WTC11 (cell line): Measurements from ENCODE around the gene ACAD9.

Experiments used
- IRF2 ChIP-seq: sonication (generic); formaldehyde crosslinking; IDR thresholded peaks from 2 replicates; pipeline ENCODE4 v1.8.0; 2022; ENCODE audit warnings: low read depth, missing genetic modification reagents, borderline replicate concordance
- SMAD4 ChIP-seq: sonication (generic); formaldehyde crosslinking; IDR thresholded peaks from 2 replicates; pipeline ENCODE4 v1.8.0; 2022; ENCODE audit warnings: mild to moderate bottlenecking, missing genetic modification reagents
- SP1 ChIP-seq: sonication (generic); formaldehyde crosslinking; conservative IDR thresholded peaks from 2 replicates; pipeline ENCODE4 v1.8.1; 2022; ENCODE audit warnings: missing genetic modification reagents
- ZNF121 ChIP-seq: sonication (generic); formaldehyde crosslinking; IDR thresholded peaks from 2 replicates; pipeline ENCODE4 v1.8.0; 2023; ENCODE audit warnings: missing genetic modification reagents
- TF ChIP-seq, protein P1 (sequence below): sonication (generic); formaldehyde crosslinking; IDR thresholded peaks from 2 replicates; pipeline ENCODE4 v1.8.1; 2022; ENCODE audit warnings: mild to moderate bottlenecking, moderate library complexity, missing genetic modification reagents
- TF ChIP-seq, protein P2 (sequence below): fragments of 250-450 bp; sonication (Bioruptor Pico); IDR thresholded peaks from 2 replicates; pipeline ENCODE4 v1.9.0; 2021; ENCODE audit warnings: moderate library complexity, mild to moderate bottlenecking, inconsistent platforms, borderline replicate concordance
- TF ChIP-seq, protein P3 (sequence below): sonication (generic); formaldehyde crosslinking; IDR thresholded peaks from 2 replicates; pipeline ENCODE4 v1.8.1; 2023; ENCODE audit warnings: mild to moderate bottlenecking, missing genetic modification reagents, moderate library complexity
- TF ChIP-seq, protein P4 (sequence below): fragments of 200-600 bp; IDR thresholded peaks from 2 replicates; pipeline ENCODE4 v1.8.0; 2022; ENCODE audit warnings: antibody characterized with exemption
- TF ChIP-seq, protein P5 (sequence below): sonication (generic); formaldehyde crosslinking; IDR thresholded peaks from 2 replicates; pipeline ENCODE4 v1.8.0; 2022; ENCODE audit warnings: mild to moderate bottlenecking, missing genetic modification reagents

DNA sequence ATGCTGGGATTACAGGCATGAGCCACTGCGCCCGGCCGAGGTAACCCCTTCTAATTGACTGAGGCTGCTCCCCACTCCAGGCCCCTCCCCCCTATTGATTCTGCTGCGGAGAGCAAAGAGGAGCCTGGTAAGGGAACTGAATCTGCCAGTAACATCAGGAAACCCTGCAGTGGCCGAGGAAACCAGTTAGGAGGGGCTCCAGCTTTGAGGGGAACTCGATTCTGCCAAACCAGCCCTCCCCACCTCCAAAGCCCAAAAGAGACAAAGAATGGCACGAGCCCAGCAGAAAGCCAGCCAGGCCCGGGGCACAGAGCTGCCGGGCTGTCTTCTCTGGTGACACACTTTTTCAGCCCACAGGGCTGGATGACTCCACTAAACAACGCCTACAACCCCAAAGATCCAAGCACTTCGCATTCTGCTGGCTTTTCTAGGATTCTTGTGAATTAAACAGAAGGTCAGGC is 15.0 kb upstream of the ACAD9 start:
- no peak for TF ChIP-seq SP1 (CRISPR knock-in tag)
- TF ChIP-seq, protein P1, sequence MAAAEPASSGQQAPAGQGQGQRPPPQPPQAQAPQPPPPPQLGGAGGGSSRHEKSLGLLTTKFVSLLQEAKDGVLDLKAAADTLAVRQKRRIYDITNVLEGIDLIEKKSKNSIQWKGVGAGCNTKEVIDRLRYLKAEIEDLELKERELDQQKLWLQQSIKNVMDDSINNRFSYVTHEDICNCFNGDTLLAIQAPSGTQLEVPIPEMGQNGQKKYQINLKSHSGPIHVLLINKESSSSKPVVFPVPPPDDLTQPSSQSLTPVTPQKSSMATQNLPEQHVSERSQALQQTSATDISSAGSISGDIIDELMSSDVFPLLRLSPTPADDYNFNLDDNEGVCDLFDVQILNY, result no peak
- TF ChIP-seq ZNF121 (CRISPR knock-in tag), result no peak
- TF ChIP-seq, protein P2, sequence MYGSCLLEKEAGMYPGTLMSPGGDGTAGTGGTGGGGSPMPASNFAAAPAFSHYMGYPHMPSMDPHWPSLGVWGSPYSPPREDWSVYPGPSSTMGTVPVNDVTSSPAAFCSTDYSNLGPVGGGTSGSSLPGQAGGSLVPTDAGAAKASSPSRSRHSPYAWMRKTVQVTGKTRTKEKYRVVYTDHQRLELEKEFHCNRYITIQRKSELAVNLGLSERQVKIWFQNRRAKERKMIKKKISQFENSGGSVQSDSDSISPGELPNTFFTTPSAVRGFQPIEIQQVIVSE, result no peak
- TF ChIP-seq, protein P3, sequence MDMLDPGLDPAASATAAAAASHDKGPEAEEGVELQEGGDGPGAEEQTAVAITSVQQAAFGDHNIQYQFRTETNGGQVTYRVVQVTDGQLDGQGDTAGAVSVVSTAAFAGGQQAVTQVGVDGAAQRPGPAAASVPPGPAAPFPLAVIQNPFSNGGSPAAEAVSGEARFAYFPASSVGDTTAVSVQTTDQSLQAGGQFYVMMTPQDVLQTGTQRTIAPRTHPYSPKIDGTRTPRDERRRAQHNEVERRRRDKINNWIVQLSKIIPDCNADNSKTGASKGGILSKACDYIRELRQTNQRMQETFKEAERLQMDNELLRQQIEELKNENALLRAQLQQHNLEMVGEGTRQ (CRISPR knock-in tag), result no peak
- TF ChIP-seq, protein P4, sequence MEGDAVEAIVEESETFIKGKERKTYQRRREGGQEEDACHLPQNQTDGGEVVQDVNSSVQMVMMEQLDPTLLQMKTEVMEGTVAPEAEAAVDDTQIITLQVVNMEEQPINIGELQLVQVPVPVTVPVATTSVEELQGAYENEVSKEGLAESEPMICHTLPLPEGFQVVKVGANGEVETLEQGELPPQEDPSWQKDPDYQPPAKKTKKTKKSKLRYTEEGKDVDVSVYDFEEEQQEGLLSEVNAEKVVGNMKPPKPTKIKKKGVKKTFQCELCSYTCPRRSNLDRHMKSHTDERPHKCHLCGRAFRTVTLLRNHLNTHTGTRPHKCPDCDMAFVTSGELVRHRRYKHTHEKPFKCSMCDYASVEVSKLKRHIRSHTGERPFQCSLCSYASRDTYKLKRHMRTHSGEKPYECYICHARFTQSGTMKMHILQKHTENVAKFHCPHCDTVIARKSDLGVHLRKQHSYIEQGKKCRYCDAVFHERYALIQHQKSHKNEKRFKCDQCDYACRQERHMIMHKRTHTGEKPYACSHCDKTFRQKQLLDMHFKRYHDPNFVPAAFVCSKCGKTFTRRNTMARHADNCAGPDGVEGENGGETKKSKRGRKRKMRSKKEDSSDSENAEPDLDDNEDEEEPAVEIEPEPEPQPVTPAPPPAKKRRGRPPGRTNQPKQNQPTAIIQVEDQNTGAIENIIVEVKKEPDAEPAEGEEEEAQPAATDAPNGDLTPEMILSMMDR, result no peak
- no peak for TF ChIP-seq SMAD4 (CRISPR knock-in tag)
- no peak for TF ChIP-seq IRF2 (CRISPR knock-in tag)
- TF ChIP-seq, protein P5, sequence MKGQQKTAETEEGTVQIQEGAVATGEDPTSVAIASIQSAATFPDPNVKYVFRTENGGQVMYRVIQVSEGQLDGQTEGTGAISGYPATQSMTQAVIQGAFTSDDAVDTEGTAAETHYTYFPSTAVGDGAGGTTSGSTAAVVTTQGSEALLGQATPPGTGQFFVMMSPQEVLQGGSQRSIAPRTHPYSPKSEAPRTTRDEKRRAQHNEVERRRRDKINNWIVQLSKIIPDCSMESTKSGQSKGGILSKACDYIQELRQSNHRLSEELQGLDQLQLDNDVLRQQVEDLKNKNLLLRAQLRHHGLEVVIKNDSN (CRISPR knock-in tag), result no peak
